GM12891 (cell line): ENCODE results near the gene MILR1.

Experiments
- PAX5 ChIP-seq: IDR thresholded peaks from 2 replicates; pipeline ENCODE4 v1.6.1; 2011; ENCODE audit warnings: low read length, moderate library complexity, mild to moderate bottlenecking; ENCODE audit not compliant: insufficient read depth, severe bottlenecking
- POLR2A ChIP-seq: IDR thresholded peaks from 2 replicates; pipeline ENCODE4 v1.6.1; 2011; ENCODE audit warnings: low read depth, low read length, control low read depth
- POLR2AphosphoS5 ChIP-seq: IDR thresholded peaks from 2 replicates; pipeline ENCODE4 v1.6.1; 2011; ENCODE audit warnings: low read depth, low read length, control low read depth
- POU2F2 ChIP-seq: IDR thresholded peaks from 2 replicates; pipeline ENCODE4 v1.6.1; 2011; ENCODE audit warnings: low read depth, mild to moderate bottlenecking, control low read depth, low read length, moderate library complexity
- SPI1 ChIP-seq: IDR thresholded peaks from 2 replicates; pipeline ENCODE4 v1.6.1; 2011; ENCODE audit warnings: low read depth, low read length, control low read depth
- TAF1 ChIP-seq: IDR thresholded peaks from 2 replicates; pipeline ENCODE4 v1.6.1; 2011; ENCODE audit warnings: low read depth, low read length, control low read depth

DNA sequence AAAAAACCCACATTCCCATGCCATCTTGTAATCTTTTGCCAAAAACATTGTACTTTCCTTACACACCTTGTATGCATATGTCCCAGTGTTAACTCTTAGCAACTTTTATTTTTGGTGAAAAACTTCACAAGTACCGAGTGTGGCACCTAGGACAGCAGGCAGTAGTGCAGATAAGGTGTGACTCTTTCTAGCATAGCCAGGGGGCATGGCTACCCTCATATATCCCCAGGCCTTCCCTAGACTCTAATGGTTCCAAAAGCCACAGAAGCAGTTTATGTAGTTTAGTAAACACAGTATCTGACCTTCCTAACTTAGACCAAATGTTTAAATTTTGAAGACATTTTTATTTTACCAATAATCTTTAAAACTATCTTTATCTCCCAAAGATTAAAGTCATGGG lies 20.5 kb upstream of the MILR1 start:
- no peak for TF ChIP-seq POLR2AphosphoS5
- TF ChIP-seq POLR2A = no peak
- no peak for TF ChIP-seq SPI1
- TF ChIP-seq TAF1 = no peak
- no peak for TF ChIP-seq PAX5
- TF ChIP-seq POU2F2 = no peak
